ENCODE measurements around the gene WDR20.

- TF ChIP-seq CTCF (IDR thresholded peaks at IDR 0.05 in 2 of 3, conservative IDR thresholded peaks at IDR 0.05 in 1 of 3; ENCODE audit: control insufficient read depth in 2 of 3, extremely low read depth in 1 of 3, insufficient read depth in 1 of 3, low read depth in 3 of 3, low read length in 3 of 3) (no peak), POLR2AphosphoS2 (IDR thresholded peaks at IDR 0.05; ENCODE audit: low read depth, low read length) (no peak), ZNF207 (IDR thresholded peaks at IDR 0.05; ENCODE audit: borderline replicate concordance) (no peak)
Measured at GRCh38 chr14:102182936-102183619, 43.4 kb downstream of the WDR20 start.

Data from GM12878 (cell line).